HG03108 (cell line): Measurements from ENCODE around the gene USP36.

ENCODE experiments used
- ATAC-seq: cut with Tn5 transposase; IDR thresholded peaks from one replicate; pipeline ENCODE4 v1.9.1; 2021; ENCODE audit warnings: moderate library complexity; ENCODE audit not compliant: unreplicated experiment

USP36 gene

GRCh38 chr17:78818932-78819331 is 21.7 kb downstream of the USP36 start:
- ATAC-seq: no peak

- no peak for ATAC-seq
Observed at GRCh38 chr17:78818152-78818846, 22.3 kb downstream of the USP36 start.

- no peak for ATAC-seq
Observed at GRCh38 chr17:78817123-78817522, 23.5 kb downstream of the USP36 start.

GRCh38 chr17:78815696-78816095 is 24.9 kb downstream of the USP36 start:
- ATAC-seq: no peak

GRCh38 chr17:78812855-78813254 is 27.8 kb downstream of the USP36 start:
- no peak for ATAC-seq

GRCh38 chr17:78808163-78808562 is 32.5 kb downstream of the USP36 start:
- no peak for ATAC-seq

GRCh38 chr17:78806451-78806850 is 34.2 kb downstream of the USP36 start:
- ATAC-seq: no peak

GRCh38 chr17:78805301-78805700 is 35.3 kb downstream of the USP36 start:
- no peak for ATAC-seq

GRCh38 chr17:78804777-78805176 is 35.8 kb downstream of the USP36 start:
- ATAC-seq: no peak

- no peak for ATAC-seq
Observed at GRCh38 chr17:78803186-78803845, 37.3 kb downstream of the USP36 start.

- no peak for ATAC-seq
Observed at GRCh38 chr17:78802459-78802858, 38.2 kb downstream of the USP36 start.

- ATAC-seq: no peak
Observed at GRCh38 chr17:78802008-78802407, 38.6 kb downstream of the USP36 start.

GRCh38 chr17:78800132-78800931 is 40.3 kb downstream of the USP36 start:
- no peak for ATAC-seq

- no peak for ATAC-seq
Observed at GRCh38 chr17:78798695-78799559, 41.7 kb downstream of the USP36 start.

- ATAC-seq: no peak
Observed at GRCh38 chr17:78797691-78798585, 42.7 kb downstream of the USP36 start.

- no peak for ATAC-seq
Observed at GRCh38 chr17:78797213-78797612, 43.4 kb downstream of the USP36 start.

- ATAC-seq: no peak
Observed at GRCh38 chr17:78796517-78796900, 44.1 kb downstream of the USP36 start.

GRCh38 chr17:78795861-78796516 is 44.6 kb downstream of the USP36 start:
- no peak for ATAC-seq

- ATAC-seq: no peak
Observed at GRCh38 chr17:78794864-78795640, 45.6 kb downstream of the USP36 start.
